ENCODE results near the gene HUWE1.

Gene HUWE1

DNA sequence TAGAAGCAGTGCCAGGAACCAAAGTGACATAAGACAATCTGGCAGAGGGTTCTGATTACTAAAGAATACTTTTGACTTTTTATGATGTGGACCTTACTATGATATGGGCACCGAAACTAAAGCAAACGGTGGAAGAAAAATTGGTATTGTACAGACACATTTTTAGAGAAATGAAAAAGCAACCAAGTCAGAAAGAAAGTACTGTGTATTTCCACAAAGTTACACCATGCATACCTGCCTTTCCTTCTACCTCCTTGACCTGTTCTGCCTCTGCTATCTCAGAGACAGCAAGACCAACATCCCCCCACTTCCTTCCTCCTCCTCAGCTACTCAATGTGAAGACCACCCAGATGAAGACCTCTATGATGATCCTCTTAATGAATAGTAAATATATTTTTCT is 88.3 kb downstream of the HUWE1 start:
- TF ChIP-seq TOX (CRISPR knock-in tag; IDR thresholded peaks at IDR 0.05; ENCODE audit: borderline replicate concordance) (no peak), GLIS3 (CRISPR knock-in tag; IDR thresholded peaks at IDR 0.05) (no peak), ZC3H10 (CRISPR knock-in tag; IDR thresholded peaks at IDR 0.05) (no peak), CSDC2 (CRISPR knock-in tag; IDR thresholded peaks at IDR 0.05) (no peak), ARNTL (CRISPR knock-in tag; IDR thresholded peaks at IDR 0.05; ENCODE audit: borderline replicate concordance, low read depth) (no peak), PPARA (CRISPR knock-in tag; IDR thresholded peaks at IDR 0.05; ENCODE audit: borderline replicate concordance) (no peak), ISL1 (CRISPR knock-in tag; IDR thresholded peaks at IDR 0.05) (no peak), ESRRG (CRISPR knock-in tag; IDR thresholded peaks at IDR 0.05) (no peak), ZNF565 (CRISPR knock-in tag; conservative IDR thresholded peaks at IDR 0.05; ENCODE audit: low read depth) (no peak), RARB (CRISPR knock-in tag; IDR thresholded peaks at IDR 0.05) (no peak), ZNF8 (CRISPR knock-in tag; IDR thresholded peaks at IDR 0.05) (no peak), ZFP3 (CRISPR knock-in tag; IDR thresholded peaks at IDR 0.05) (no peak)
- TF ChIP-seq, protein P1, sequence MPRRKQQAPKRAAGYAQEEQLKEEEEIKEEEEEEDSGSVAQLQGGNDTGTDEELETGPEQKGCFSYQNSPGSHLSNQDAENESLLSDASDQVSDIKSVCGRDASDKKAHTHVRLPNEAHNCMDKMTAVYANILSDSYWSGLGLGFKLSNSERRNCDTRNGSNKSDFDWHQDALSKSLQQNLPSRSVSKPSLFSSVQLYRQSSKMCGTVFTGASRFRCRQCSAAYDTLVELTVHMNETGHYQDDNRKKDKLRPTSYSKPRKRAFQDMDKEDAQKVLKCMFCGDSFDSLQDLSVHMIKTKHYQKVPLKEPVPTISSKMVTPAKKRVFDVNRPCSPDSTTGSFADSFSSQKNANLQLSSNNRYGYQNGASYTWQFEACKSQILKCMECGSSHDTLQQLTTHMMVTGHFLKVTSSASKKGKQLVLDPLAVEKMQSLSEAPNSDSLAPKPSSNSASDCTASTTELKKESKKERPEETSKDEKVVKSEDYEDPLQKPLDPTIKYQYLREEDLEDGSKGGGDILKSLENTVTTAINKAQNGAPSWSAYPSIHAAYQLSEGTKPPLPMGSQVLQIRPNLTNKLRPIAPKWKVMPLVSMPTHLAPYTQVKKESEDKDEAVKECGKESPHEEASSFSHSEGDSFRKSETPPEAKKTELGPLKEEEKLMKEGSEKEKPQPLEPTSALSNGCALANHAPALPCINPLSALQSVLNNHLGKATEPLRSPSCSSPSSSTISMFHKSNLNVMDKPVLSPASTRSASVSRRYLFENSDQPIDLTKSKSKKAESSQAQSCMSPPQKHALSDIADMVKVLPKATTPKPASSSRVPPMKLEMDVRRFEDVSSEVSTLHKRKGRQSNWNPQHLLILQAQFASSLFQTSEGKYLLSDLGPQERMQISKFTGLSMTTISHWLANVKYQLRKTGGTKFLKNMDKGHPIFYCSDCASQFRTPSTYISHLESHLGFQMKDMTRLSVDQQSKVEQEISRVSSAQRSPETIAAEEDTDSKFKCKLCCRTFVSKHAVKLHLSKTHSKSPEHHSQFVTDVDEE (CRISPR knock-in tag; IDR thresholded peaks at IDR 0.05) = no peak
- TF ChIP-seq, protein P2, sequence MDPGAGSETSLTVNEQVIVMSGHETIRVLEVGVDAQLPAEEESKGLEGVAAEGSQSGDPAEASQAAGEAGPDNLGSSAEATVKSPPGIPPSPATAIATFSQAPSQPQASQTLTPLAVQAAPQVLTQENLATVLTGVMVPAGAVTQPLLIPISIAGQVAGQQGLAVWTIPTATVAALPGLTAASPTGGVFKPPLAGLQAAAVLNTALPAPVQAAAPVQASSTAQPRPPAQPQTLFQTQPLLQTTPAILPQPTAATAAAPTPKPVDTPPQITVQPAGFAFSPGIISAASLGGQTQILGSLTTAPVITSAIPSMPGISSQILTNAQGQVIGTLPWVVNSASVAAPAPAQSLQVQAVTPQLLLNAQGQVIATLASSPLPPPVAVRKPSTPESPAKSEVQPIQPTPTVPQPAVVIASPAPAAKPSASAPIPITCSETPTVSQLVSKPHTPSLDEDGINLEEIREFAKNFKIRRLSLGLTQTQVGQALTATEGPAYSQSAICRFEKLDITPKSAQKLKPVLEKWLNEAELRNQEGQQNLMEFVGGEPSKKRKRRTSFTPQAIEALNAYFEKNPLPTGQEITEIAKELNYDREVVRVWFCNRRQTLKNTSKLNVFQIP (CRISPR knock-in tag; IDR thresholded peaks at IDR 0.05; ENCODE audit: borderline replicate concordance, low read depth) = no peak
- ATAC-seq = no peak

DNA sequence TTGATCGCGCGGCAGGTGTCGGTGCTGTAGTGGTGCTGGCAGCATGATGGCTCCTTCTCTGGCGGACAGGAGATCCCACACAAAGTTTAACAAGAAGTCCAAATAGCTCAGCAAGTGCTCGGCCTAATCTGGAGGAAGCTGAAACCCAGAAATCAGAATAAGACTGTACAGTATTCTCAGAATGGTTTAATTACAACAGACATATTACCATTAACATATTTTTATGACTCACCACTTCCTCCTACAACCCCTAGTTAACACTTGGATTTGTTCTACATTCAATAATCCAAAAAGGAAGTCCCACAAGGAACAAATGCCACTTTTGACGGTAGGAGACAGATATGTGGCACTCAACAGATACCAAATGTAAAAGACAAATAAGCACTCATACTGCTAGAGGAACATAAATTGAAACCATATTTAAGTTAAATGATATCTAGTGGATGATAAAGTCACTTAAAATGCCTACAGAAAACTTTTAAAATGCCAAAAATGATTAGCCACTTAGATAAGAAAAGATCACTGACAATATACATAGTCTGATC is 91.2 kb downstream of the HUWE1 start:
- no peak for TF ChIP-seq GLIS3 (CRISPR knock-in tag; IDR thresholded peaks at IDR 0.05)
- TF ChIP-seq, protein P2 (CRISPR knock-in tag; IDR thresholded peaks at IDR 0.05; ENCODE audit: borderline replicate concordance, low read depth) = no peak
- peak; percentile 52 for TF ChIP-seq ISL1 (CRISPR knock-in tag; IDR thresholded peaks at IDR 0.05)
- ATAC-seq = peak; percentile 72

DNA sequence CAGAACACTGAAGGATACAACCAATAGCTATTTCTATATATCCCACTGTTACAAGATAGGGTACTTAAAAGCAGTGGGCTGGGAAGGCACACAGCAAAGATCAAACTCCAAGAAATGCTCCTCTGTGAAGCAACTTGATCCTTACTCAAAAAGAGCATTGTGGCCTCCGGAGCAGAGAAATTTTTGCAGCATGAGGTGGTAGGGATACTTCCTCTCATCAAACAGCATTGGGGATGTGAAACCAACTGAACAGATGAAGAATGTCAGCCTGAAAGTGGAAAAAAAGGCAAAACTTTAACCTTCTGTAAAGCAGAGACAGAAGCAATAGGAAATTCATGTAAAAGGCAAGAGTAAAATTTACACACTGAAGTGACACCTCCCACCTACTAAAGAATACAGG is 92.2 kb downstream of the HUWE1 start:
- no peak for TF ChIP-seq ESRRG (CRISPR knock-in tag; IDR thresholded peaks at IDR 0.05)
- TF ChIP-seq CSDC2 (CRISPR knock-in tag; IDR thresholded peaks at IDR 0.05) = no peak
- TF ChIP-seq, protein P3, sequence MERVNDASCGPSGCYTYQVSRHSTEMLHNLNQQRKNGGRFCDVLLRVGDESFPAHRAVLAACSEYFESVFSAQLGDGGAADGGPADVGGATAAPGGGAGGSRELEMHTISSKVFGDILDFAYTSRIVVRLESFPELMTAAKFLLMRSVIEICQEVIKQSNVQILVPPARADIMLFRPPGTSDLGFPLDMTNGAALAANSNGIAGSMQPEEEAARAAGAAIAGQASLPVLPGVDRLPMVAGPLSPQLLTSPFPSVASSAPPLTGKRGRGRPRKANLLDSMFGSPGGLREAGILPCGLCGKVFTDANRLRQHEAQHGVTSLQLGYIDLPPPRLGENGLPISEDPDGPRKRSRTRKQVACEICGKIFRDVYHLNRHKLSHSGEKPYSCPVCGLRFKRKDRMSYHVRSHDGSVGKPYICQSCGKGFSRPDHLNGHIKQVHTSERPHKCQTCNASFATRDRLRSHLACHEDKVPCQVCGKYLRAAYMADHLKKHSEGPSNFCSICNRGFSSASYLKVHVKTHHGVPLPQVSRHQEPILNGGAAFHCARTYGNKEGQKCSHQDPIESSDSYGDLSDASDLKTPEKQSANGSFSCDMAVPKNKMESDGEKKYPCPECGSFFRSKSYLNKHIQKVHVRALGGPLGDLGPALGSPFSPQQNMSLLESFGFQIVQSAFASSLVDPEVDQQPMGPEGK (CRISPR knock-in tag; IDR thresholded peaks at IDR 0.05; ENCODE audit: borderline replicate concordance) = no peak
- TF ChIP-seq ZNF70 (CRISPR knock-in tag; IDR thresholded peaks at IDR 0.05) = no peak
- no peak for TF ChIP-seq ZFP30 (CRISPR knock-in tag; IDR thresholded peaks at IDR 0.05)
- no peak for TF ChIP-seq SNAI2 (CRISPR knock-in tag; IDR thresholded peaks at IDR 0.05)
- no peak for TF ChIP-seq BACH2 (CRISPR knock-in tag; IDR thresholded peaks at IDR 0.05; ENCODE audit: borderline replicate concordance)
- TF ChIP-seq ARNTL (CRISPR knock-in tag; IDR thresholded peaks at IDR 0.05; ENCODE audit: borderline replicate concordance, low read depth) = no peak
- TF ChIP-seq, protein P1 (CRISPR knock-in tag; IDR thresholded peaks at IDR 0.05) = no peak
- TF ChIP-seq, protein P4, sequence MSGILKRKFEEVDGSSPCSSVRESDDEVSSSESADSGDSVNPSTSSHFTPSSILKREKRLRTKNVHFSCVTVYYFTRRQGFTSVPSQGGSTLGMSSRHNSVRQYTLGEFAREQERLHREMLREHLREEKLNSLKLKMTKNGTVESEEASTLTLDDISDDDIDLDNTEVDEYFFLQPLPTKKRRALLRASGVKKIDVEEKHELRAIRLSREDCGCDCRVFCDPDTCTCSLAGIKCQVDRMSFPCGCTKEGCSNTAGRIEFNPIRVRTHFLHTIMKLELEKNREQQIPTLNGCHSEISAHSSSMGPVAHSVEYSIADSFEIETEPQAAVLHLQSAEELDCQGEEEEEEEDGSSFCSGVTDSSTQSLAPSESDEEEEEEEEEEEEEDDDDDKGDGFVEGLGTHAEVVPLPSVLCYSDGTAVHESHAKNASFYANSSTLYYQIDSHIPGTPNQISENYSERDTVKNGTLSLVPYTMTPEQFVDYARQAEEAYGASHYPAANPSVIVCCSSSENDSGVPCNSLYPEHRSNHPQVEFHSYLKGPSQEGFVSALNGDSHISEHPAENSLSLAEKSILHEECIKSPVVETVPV (CRISPR knock-in tag; IDR thresholded peaks at IDR 0.05) = no peak
- TF ChIP-seq OSR1 (CRISPR knock-in tag; IDR thresholded peaks at IDR 0.05) = no peak
- TF ChIP-seq ZC3H10 (CRISPR knock-in tag; IDR thresholded peaks at IDR 0.05) = no peak
- TF ChIP-seq PPARA (CRISPR knock-in tag; IDR thresholded peaks at IDR 0.05; ENCODE audit: borderline replicate concordance) = no peak
- no peak for TF ChIP-seq TOX (CRISPR knock-in tag; IDR thresholded peaks at IDR 0.05; ENCODE audit: borderline replicate concordance)
- no peak for TF ChIP-seq GLIS3 (CRISPR knock-in tag; IDR thresholded peaks at IDR 0.05)
- TF ChIP-seq ZNF8 (CRISPR knock-in tag; IDR thresholded peaks at IDR 0.05) = no peak
- peak; percentile 69 for ATAC-seq
